ENCODE data around the gene USP25.

Gene USP25

DNA sequence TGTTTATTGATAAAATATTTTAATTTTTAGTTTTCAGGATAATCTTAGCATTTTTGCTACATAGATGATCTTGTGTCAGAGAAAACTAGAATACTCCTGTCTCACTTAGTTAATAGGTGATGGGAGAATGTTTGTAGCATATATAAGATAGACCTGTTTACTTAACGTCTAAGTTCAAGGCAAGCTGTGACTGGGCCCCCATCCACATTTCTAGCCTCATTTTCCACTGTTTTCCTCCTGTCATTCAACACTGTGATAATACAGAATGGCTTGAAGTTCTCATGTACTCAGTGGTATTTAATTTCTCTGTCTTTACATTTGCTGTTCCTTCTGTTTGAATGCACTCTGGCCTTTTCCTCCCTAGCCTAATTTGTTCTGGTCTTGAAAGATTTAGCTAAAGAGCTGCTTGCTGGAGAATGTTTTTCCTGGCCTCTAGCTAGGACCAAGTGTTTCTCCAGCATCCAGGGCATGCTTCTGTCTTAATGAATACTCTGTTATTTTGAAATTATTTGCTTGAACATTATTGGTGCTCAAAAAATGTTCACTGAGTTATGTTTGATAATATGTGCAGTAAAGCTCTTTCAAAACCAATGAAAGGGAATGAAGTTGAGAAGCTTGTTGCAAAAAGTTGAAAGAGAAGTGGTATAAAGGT lies 37.3 kb downstream of the USP25 start:
- DNase-seq: no peak

- DNase-seq: no peak
These were observed 38.3 kb downstream of the USP25 start for GRCh38 chr21:15768045-15768601.

DNA sequence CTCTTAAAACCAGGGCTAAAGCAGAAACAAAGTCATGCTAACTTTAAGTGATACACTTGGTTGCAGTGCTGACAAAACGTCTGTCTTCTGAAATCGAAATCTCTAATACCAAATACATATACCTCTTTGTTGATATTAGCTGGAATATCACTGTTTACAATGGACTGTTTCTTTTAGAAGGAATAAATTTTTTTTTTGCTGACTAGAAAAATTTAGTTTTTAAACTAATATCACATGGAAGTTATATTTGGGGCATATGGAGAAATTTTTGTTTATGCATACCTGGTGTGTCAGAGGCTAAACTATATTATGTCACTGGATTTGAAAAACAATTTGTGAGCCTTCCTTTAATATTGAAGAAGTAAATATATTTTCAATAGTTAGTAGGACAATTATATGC lies 39.1 kb downstream of the USP25 start:
- DNase-seq: no peak

- DNase-seq: no peak
These were observed 41.5 kb downstream of the USP25 start for GRCh38 chr21:15771311-15771710.

GRCh38 chr21:15772654-15773053 lies 42.9 kb downstream of the USP25 start:
- DNase-seq: no peak

DNA sequence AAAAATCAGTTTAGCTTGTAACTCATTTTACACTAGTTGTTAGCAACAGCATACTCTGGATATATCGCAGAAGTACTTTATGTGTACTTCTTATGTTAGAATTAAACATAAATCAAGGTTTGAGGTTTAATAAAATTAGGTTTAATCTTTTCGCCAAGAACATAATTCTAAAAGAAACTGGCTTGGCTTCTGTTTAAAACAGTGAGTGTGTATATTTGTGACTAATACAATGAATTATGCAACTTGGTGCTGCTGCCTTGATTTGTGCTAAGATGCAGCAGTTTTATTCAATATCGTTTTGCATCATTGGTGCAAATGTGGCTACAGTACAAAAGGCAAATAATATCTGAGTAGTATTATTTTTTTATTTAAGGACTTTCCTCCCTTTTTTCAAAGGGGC lies 44.8 kb downstream of the USP25 start:
- no peak for DNase-seq

DNA sequence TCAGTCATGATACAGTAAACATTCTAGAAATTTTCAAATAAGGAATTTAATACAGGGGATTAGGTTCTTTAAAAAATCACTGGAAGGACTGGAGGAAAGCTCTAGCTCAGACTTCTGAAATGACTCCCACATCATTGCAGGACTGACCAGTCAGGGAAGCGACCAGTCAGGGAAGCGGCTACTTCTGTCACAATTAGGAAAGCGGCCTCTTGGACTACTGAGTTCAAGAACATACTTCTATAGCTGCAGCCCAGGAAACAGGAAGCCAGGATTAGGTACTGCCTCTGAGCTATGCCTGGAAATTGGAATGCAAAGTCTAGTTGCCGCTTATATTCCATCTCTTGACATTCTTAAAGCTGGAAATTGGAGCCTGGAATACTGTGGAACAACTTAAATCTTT lies 45.5 kb downstream of the USP25 start:
- no peak for DNase-seq

- no peak for DNase-seq
These were observed 46.2 kb downstream of the USP25 start for GRCh38 chr21:15775981-15776380.

- no peak for DNase-seq
These were observed 47.0 kb downstream of the USP25 start for GRCh38 chr21:15776818-15777217.

GRCh38 chr21:15781986-15782385 lies 52.2 kb downstream of the USP25 start:
- DNase-seq: no peak

DNA sequence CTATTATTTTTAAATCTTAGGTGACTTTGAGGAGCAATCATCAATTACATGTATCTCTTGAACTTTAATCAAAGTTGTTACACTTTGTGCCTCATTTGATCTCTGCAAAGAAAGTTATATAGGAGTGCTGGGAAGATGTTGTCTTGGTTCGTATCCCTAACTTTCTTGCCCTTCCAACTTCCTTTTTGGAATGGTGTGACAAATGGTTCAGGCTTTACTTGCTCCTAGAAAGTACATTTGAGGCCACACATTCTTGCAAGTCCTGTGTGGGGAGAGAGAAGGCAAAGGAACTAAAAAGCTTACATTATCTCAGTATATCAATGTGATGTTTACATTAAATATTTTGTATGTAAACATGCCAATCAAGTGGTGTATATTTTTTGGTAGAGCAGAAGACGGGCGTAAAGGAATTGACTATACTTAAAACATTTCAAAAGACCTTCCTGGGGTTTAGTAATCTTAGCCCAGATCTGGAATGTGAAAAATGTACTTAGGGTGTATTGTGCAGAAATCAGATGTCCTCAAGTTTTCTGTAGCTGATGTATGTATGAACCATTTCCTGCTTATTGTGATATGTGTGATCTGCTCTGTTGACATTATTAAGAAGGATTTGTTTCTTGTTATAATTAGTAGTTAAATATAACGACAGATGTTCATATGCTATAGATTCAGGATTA lies 59.2 kb downstream of the USP25 start:
- DNase-seq: no peak

DNA sequence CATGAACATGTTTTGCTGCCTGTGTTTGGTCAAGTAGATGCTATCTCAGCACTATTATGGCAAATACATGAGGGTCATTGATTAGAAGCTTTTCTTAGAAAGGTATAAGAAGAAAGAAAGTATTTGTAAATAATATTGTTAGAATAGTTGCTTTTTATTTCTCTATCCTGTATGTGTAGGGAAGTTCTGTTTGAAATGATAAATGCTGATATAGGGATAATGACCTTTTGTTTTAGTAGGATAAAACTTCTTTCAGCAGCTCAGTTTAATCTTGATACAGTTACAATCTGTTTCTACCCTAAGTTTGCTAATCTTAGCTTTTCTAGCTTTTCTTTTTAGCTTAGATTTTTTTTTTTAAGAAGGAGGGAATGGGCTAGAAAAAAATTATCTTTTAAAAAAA lies 63.3 kb downstream of the USP25 start:
- DNase-seq: no peak

DNA sequence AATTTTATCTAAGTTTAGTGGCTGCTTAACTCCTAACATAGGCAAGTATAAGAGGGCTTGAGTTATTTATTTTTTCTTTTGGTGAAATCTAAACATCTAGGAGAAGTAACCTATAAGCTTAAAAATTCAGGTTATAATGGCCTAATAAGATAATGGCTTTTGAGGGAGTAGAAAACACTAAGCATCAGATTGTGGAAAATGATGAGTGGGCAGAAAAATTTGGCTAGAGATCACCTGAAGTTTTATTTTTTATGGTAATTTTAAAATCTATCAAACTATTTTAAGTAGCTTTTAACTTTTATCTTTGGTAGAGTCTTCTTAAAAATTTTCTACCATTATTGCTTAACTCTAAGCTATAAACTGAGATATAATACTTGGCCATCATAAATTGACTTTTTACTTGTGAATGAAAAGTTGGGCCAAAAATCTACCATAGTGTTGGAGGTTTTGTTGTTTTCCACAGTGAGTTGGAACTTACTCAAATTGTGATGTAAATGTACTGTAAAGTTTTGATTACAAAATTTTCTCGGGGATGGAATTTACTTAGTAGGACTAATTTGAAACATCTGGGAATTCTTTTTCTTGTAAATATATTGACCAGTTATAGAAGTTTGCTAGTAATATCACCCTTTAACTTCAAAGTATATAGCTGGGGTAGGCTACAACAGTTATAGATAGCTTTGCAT lies 63.9 kb downstream of the USP25 start:
- no peak for DNase-seq

- no peak for DNase-seq
These were observed 64.6 kb downstream of the USP25 start for GRCh38 chr21:15794277-15794912.

- no peak for DNase-seq
These were observed 65.8 kb downstream of the USP25 start for GRCh38 chr21:15795533-15795932.

DNA sequence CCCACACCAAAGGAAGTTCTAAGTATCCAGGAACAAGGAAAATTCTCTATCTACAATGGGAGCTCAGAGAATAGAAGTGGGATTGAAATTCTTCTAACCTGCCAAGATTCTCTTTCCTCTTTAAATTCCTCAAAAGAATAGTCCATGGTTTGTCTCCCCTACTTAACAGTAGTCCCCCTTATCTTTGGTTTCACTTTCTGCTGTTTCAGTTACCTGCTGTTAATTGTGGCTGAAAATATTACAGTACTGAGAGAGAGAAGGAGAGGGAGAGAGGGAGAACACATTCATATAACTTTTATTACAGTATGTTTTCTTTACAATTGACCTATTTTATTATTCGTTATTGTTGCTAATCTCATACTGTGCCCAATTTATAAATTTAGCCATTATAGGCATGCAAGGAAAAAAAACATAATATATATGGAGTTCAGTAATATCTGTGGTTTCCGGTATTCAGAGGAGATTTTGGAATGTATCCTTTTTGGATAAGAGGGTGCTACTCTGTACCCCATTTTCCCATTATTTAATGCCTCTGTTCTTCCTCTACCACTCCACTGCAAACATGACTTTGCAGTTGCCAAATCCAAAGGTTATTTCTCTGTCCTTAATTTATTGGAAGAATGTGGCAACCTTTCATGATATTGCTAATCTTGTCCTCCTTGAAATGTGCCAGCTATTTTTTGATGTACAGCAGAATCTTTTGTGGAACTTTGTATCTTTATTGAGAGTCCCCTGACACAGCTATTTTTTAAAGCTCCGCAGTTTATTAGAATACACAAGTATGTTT lies 68.0 kb downstream of the USP25 start:
- no peak for DNase-seq

- DNase-seq: no peak
These were observed 71.6 kb downstream of the USP25 start for GRCh38 chr21:15801352-15801863.

- DNase-seq: no peak
These were observed 74.6 kb downstream of the USP25 start for GRCh38 chr21:15804247-15805005.

- no peak for DNase-seq
These were observed 79.3 kb downstream of the USP25 start for GRCh38 chr21:15809065-15809464.

DNA sequence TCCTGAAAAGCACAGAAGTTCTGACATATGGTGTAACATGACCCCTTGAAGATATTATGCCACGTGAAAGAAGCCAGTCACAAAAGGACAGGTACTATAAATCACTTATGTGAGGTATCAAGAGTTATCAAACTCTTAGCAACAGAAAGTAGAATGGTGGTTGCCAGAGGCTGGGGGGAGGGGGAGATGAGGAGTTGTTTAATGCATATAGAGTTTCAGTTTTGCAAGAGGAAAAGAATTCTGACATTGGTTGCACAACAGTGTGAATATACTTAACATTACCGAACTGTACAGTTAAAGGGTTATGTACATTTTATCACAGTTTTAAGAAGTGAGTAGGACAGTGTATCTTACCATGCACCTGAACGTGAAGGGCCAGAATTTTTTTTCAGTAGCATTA lies 80.0 kb downstream of the USP25 start:
- DNase-seq: no peak

DNA sequence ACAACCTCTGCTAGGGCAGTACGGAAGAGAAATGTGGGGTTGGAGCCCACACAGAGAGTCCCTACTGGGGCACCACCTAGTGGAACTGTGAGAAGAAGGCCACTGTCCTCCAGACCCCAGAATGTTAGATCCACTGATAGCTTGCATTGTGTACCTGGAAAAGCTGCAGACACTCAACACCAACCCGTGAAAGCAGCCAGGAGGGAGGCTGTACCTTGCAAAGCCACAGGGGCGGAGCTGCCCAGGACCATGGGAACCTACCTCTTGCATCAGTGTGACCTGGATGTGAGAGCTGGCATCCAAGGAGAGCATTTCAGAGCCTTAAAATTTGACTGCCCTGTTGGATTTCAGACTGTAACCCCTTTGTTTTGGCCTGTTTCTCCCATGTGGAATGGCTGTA lies 85.5 kb downstream of the USP25 start:
- DNase-seq: no peak

DNA sequence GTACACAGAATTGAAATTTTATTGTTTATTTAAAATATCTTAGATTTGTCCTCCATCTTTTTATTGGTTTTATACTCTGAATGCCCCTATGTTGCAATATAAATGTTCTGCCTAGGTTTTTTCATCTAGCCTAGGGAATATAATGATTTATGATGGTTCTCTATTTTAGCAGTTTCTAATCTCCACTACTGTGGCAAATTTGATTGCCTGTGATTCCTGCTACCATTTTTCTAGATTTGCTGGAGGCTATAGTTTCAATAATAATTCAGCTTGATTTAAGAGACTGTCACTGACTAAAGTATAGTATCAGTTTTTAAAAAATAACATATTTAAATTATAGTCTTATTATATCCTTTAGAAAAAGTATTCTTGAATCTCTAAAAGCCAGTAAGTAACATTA lies 90.5 kb downstream of the USP25 start:
- DNase-seq: no peak
